Neuronal stem cell (in vitro differentiated cells): Measurements from ENCODE around the gene ZNF189.

Experiments
- DNase-seq: peaks from one replicate; pipeline ENCODE4 v3.0.0-alpha.2; 2013; ENCODE audit warnings: low spot score
- H2AFZ ChIP-seq: one replicate; pipeline ENCODE4 v1.6.1; 2013; ENCODE audit warnings: mild to moderate bottlenecking, low read length, inconsistent platforms
- H2AK5ac ChIP-seq: 2 replicates; pipeline ENCODE4 v1.6.1; 2013; ENCODE audit warnings: low read depth, mild to moderate bottlenecking, inconsistent platforms, low read length, moderate library complexity, mixed read lengths
- H2BK120ac ChIP-seq: 2 replicates; pipeline ENCODE4 v1.6.1; 2013; ENCODE audit warnings: low read depth, mild to moderate bottlenecking, inconsistent platforms, low read length, moderate library complexity, mixed read lengths
- H2BK12ac ChIP-seq: one replicate; pipeline ENCODE4 v1.6.1; 2013; ENCODE audit warnings: low read length, inconsistent platforms
- H2BK15ac ChIP-seq: 2 replicates; pipeline ENCODE4 v1.6.1; 2013; ENCODE audit warnings: mild to moderate bottlenecking, low read length, inconsistent platforms, mixed read lengths
- H2BK5ac ChIP-seq: one replicate; pipeline ENCODE4 v1.6.1; 2013; ENCODE audit warnings: inconsistent platforms, mild to moderate bottlenecking, low read length, moderate library complexity
- H3K14ac ChIP-seq: one replicate; pipeline ENCODE4 v1.6.1; 2013; ENCODE audit warnings: low read length, inconsistent platforms
- H3K18ac ChIP-seq: 2 replicates; pipeline ENCODE4 v1.6.1; 2013; ENCODE audit warnings: low read length, inconsistent platforms
- H3K23ac ChIP-seq: 2 replicates; pipeline ENCODE4 v1.6.1; 2013; ENCODE audit warnings: low read depth, mild to moderate bottlenecking, mixed read lengths, low read length, inconsistent platforms; ENCODE audit not compliant: poor library complexity
- H3K27ac ChIP-seq: replicated peaks from 3 replicates; pipeline ENCODE4 v1.5.1; 2013; ENCODE audit warnings: low read length, inconsistent platforms
- H3K27me3 ChIP-seq, 3 experiments: 2 replicates each; pipeline ENCODE4 v1.6.1; 2013; ENCODE audit warnings: low read length in 3 of 3, mild to moderate bottlenecking in 2 of 3, inconsistent platforms in 1 of 3, low read depth in 1 of 3, mixed read lengths in 1 of 3, moderate library complexity in 1 of 3; ENCODE audit not compliant: control insufficient read depth in 3 of 3, insufficient read depth in 3 of 3
- H3K36me3 ChIP-seq, 2 donors: replicated peaks in 1 of 2; 2 replicates each; pipeline ENCODE4 v1.6.1; 2013; ENCODE audit warnings: low read length in 2 of 2; ENCODE audit not compliant: control insufficient read depth in 2 of 2, insufficient read depth in 2 of 2
- H3K4ac ChIP-seq: 2 replicates; pipeline ENCODE4 v1.6.1; 2013; ENCODE audit warnings: inconsistent platforms, mild to moderate bottlenecking, low read length, moderate library complexity
- H3K4me1 ChIP-seq, 2 donors: 1 replicate in 1 of 2; 2 replicates in 1 of 2; pipeline ENCODE4 v1.6.1; 2013; ENCODE audit warnings: low read length in 2 of 2, low read depth in 1 of 2; ENCODE audit not compliant: control insufficient read depth in 2 of 2, insufficient read depth in 1 of 2
- H3K4me2 ChIP-seq: one replicate; pipeline ENCODE4 v1.6.1; 2013; ENCODE audit warnings: mild to moderate bottlenecking, low read length, inconsistent platforms; ENCODE audit not compliant: insufficient read depth, poor library complexity, severe bottlenecking
- H3K4me3 ChIP-seq, 2 donors: 2 replicates each; pipeline ENCODE4 v1.5.1; 2013; ENCODE audit warnings: low read length in 2 of 2, mild to moderate bottlenecking in 2 of 2, inconsistent platforms in 1 of 2, moderate library complexity in 1 of 2
- H3K79me1 ChIP-seq: one replicate; pipeline ENCODE4 v1.6.1; 2013; ENCODE audit warnings: low read depth, mild to moderate bottlenecking, inconsistent platforms, low read length, moderate library complexity
- H3K9ac ChIP-seq: one replicate; pipeline ENCODE4 v1.6.1; 2013; ENCODE audit warnings: mild to moderate bottlenecking, low read depth, low read length, inconsistent platforms; ENCODE audit not compliant: poor library complexity
- H3K9me3 ChIP-seq, 2 donors: replicated peaks in 1 of 2; 2 replicates each; pipeline versions ENCODE3 to v1.6.1; 2013; ENCODE audit warnings: low read length in 2 of 2, mild to moderate bottlenecking in 2 of 2, inconsistent platforms in 1 of 2, low read depth in 1 of 2, mixed read lengths in 1 of 2, moderate library complexity in 1 of 2; ENCODE audit not compliant: control insufficient read depth in 2 of 2, insufficient read depth in 1 of 2
- H4K8ac ChIP-seq: one replicate; pipeline ENCODE4 v1.6.1; 2013; ENCODE audit warnings: low read depth, mild to moderate bottlenecking, inconsistent platforms, low read length, moderate library complexity
- H4K91ac ChIP-seq: one replicate; pipeline ENCODE4 v1.6.1; 2013; ENCODE audit warnings: low read length, low read depth, mild to moderate bottlenecking, inconsistent platforms; ENCODE audit not compliant: poor library complexity
- WGBS, 2 donors: extraction: QIAGEN DNeasy Blood & Tissue Kit; methylation state at CpG; one replicate each; pipeline ENCODE4 v1.1.7; 2013; ENCODE audit warnings: missing lambda C conversion rate in 2 of 2, mixed read lengths in 1 of 2; ENCODE audit not compliant: insufficient read length in 2 of 2, insufficient replicate concordance in 1 of 2; ENCODE audit errors: extremely low coverage in 2 of 2; 5-methylcytosine and 5-hydroxymethylcytosine counted together

ZNF189 gene

GRCh38 chr9:101449071-101449721, 50.5 kb downstream of the ZNF189 start:
- no peak overlapping the region for H3K14ac ChIP-seq
- no peak overlapping the region for H3K27ac ChIP-seq
- H2BK5ac ChIP-seq, result no peak overlapping the region
- H3K79me1 ChIP-seq, result no peaks in the 10 kb centered on the region
- peak overlapping the region; percentile 79 for H3K9ac ChIP-seq
- H2BK120ac ChIP-seq, result no peak overlapping the region
- H2BK15ac ChIP-seq, result no peak overlapping the region
- no peak overlapping the region for H2BK12ac ChIP-seq
- DNase-seq, result peak; percentile 61
- H3K18ac ChIP-seq, result peak overlapping the region; percentile 93
- H3K4me2 ChIP-seq, result peak overlapping the region; percentile 47
- no CpG with 5 or more reads among the region's 40 CpGs for WGBS, 2 donors
- peaks cover 0 to 14% (median 0%) of the 10 kb centered on the region in 3 experiments for H3K27me3 ChIP-seq
- no peak overlapping the region for H4K8ac ChIP-seq
- no peak overlapping the region for H3K23ac ChIP-seq
- no peaks in the 10 kb centered on the region for H3K4me1 ChIP-seq
- no peaks in the 10 kb centered on the region for H3K36me3 ChIP-seq
- no peak overlapping the region for H4K91ac ChIP-seq
- H3K4me3 ChIP-seq, result peak overlapping the region; percentile 40 to 94
- H3K9me3 ChIP-seq, result no peaks in the 10 kb centered on the region
- H2AFZ ChIP-seq, result peak overlapping the region; percentile 92
- no peak overlapping the region for H3K4ac ChIP-seq
- no peak overlapping the region for H2AK5ac ChIP-seq

DNA sequence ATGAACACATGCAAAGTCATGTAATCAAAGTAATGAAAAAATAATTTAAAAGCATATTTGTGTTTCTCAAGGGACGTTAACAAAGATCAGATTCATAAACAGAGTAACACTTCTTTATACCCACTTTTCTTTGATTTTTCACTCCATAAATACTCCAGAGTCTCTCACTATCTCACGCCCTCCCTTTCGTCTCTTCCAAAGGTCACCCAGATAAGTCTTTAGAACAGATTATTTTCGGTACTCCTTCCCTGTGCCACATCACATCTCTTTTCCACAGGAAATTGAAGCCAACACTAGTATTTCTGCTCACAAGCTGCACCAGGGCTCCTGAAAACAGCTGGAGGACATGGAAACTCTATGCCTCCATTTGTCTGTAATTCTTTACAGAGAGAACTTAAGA, 52.3 kb downstream of the ZNF189 start:
- Histone ChIP-seq H3K4me2 (no peak overlapping the region), H2AK5ac (no peak overlapping the region), H3K4me3 (no peak overlapping the region), H3K4ac (no peak overlapping the region), H3K79me1 (no peaks in the 10 kb centered on the region), H2BK5ac (no peak overlapping the region), H3K4me1 (no peaks in the 10 kb centered on the region), H4K91ac (no peak overlapping the region), H3K18ac (no peak overlapping the region), H3K23ac (no peak overlapping the region), H3K36me3 (no peaks in the 10 kb centered on the region), H3K9me3 (no peaks in the 10 kb centered on the region), H2AFZ (no peak overlapping the region), H3K14ac (no peak overlapping the region), H3K27me3 (peaks cover 0 to 7% (median 0%) of the 10 kb centered on the region in 3 experiments), H4K8ac (no peak overlapping the region), H2BK15ac (no peak overlapping the region), H3K9ac (no peak overlapping the region), H2BK120ac (no peak overlapping the region), H2BK12ac (no peak overlapping the region), H3K27ac (no peak overlapping the region)
- DNase-seq, result no peak
- WGBS, 2 donors, result no CpG with 5 or more reads among the region's 4 CpGs

- Histone ChIP-seq H3K4me3 (no peak overlapping the region), H3K14ac (no peak overlapping the region), H3K9me3 (no peaks in the 10 kb centered on the region), H3K4ac (no peak overlapping the region), H3K27me3 (peaks cover 0 to 4% (median 0%) of the 10 kb centered on the region in 3 experiments), H3K18ac (no peak overlapping the region), H3K9ac (no peak overlapping the region), H2BK5ac (no peak overlapping the region), H3K36me3 (no peaks in the 10 kb centered on the region), H2BK15ac (no peak overlapping the region), H3K27ac (no peak overlapping the region), H2AK5ac (no peak overlapping the region), H3K79me1 (no peaks in the 10 kb centered on the region), H2BK120ac (no peak overlapping the region), H4K91ac (no peak overlapping the region), H3K4me1 (no peaks in the 10 kb centered on the region), H4K8ac (no peak overlapping the region), H3K23ac (no peak overlapping the region), H2BK12ac (no peak overlapping the region), H2AFZ (no peak overlapping the region), H3K4me2 (no peak overlapping the region)
- WGBS, 2 donors, result no CpG with 5 or more reads among the region's 4 CpGs
- DNase-seq, result no peak
Measured at GRCh38 chr9:101451498-101451897, 52.8 kb downstream of the ZNF189 start.

DNA sequence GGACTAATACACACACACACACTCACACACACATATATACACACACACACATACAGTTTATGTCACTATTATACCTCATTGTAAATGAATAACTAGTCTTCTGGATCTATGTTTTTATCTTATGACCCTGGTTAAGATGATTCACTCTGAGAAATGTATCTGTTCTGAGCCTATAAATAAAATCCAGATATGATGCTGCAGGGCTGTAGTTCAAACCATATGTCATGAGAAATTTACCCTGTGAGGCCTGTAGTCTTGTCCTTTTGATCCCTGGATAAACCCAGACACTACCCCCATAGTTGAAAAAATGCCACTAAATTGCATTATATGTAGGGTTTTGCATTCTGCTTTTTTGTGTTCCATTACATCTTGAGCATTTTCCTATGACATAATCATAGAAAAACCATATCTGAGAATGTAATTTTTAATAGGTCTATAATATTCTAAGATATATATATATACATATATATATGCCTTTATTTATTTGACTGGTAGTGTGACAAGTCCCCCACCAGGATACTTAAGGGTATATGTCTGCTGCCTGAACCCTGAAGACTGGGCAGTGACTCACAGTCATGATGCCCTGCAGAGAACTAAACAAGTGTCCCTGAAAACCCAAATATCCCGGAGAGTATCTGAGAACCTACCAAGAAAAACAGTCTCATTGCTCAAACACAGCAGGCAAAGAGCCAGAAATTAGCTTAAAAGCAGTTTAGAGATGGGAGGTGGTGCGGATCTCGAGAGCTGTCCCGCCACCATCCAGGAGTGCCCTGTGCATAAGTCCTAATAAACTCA, 55.3 kb downstream of the ZNF189 start:
- Histone ChIP-seq H3K27ac (no peak overlapping the region), H2AFZ (no peak overlapping the region), H2BK5ac (no peak overlapping the region), H3K9me3 (no peaks in the 10 kb centered on the region), H3K36me3 (no peaks in the 10 kb centered on the region), H3K14ac (no peak overlapping the region), H3K27me3 (no peaks in the 10 kb centered on the region), H3K9ac (no peak overlapping the region), H3K4me1 (no peaks in the 10 kb centered on the region), H2BK15ac (no peak overlapping the region), H2AK5ac (no peak overlapping the region), H3K23ac (no peak overlapping the region), H3K4ac (no peak overlapping the region), H2BK120ac (no peak overlapping the region), H4K91ac (no peak overlapping the region), H3K79me1 (no peaks in the 10 kb centered on the region), H3K18ac (no peak overlapping the region), H3K4me2 (no peak overlapping the region), H4K8ac (no peak overlapping the region), H2BK12ac (no peak overlapping the region), H3K4me3 (no peak overlapping the region)
- DNase-seq, result no peak
- WGBS, 2 donors, result no CpG with 5 or more reads among the region's 4 CpGs
